Neuron (in vitro differentiated cells): ENCODE measurements around the gene CEACAM5.
"Not testable (repeated sequence)": the region's sequence is repeated elsewhere in the genome, so short reads cannot be mapped to it uniquely, and the experiment has no call there.

ENCODE experiments used
- H2AFZ ChIP-seq: one replicate; pipeline ENCODE4 v1.6.1; 2013; ENCODE audit warnings: low read depth, mild to moderate bottlenecking, inconsistent platforms, low read length, moderate library complexity
- H3K27me3 ChIP-seq: one replicate; pipeline ENCODE4 v1.6.1; 2013; ENCODE audit warnings: low read length; ENCODE audit not compliant: insufficient read depth
- H3K36me3 ChIP-seq: one replicate; pipeline ENCODE4 v1.6.1; 2013; ENCODE audit warnings: low read length; ENCODE audit not compliant: insufficient read depth
- H3K4me1 ChIP-seq: one replicate; pipeline ENCODE4 v1.6.1; 2013; ENCODE audit warnings: low read length; ENCODE audit not compliant: insufficient read depth
- H3K4me3 ChIP-seq: 2 replicates; pipeline ENCODE4 v1.5.1; 2013; ENCODE audit warnings: mild to moderate bottlenecking, low read length, moderate library complexity
- H3K9me3 ChIP-seq: one replicate; pipeline ENCODE4 v1.6.1; 2013; ENCODE audit warnings: low read length

Gene CEACAM5

GRCh38 chr19:41755328-41755913 is 47.0 kb downstream of the CEACAM5 start, which contains the start of gene CEACAM6:
Gene CEACAM6 (plus strand): TSS chr19:41755530. CDS start chr19:41755639, 109 bp downstream.
- Histone ChIP-seq H2AFZ (no peak within 1 kb of the TSS), H3K9me3 (no peaks in the 10 kb centered on the region), H3K36me3 (no peaks in the 10 kb centered on the region), H3K4me3 (no peak within 1 kb of the TSS), H3K4me1 (no peaks in the 10 kb centered on the region), H3K27me3 (peaks cover 21% of the 10 kb centered on the region)

- Histone ChIP-seq H3K4me3 (no peak overlapping the region), H3K27me3 (peaks cover 11% of the 10 kb centered on the region), H3K9me3 (no peaks in the 10 kb centered on the region), H2AFZ (no peak overlapping the region), H3K36me3 (no peaks in the 10 kb centered on the region), H3K4me1 (no peaks in the 10 kb centered on the region)
These were observed 50.4 kb downstream of the CEACAM5 start for GRCh38 chr19:41758846-41759245.

DNA sequence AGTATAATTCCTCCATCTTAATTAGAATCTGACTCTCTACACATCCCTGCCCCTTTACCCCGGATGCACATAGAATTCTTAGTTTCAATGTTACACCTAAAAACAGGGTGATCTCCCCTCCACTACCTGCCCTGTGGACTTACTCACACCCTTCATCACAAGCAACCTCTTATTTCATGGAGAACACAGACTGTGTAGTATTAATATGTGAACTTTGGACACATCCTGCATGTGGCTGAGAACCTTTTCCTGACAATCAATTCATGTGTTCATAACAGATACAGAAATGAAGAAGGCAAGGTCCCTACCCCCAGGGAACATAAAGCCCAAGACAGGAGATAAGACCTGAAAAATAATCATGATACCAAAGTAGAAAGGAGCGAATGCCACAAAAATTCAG is 58.7 kb downstream of the CEACAM5 start:
- no peaks in the 10 kb centered on the region for H3K36me3 ChIP-seq
- no peaks in the 10 kb centered on the region for H3K4me1 ChIP-seq
- H3K9me3 ChIP-seq: no peaks in the 10 kb centered on the region
- peaks cover 13% of the 10 kb centered on the region for H3K27me3 ChIP-seq
- no peak overlapping the region for H2AFZ ChIP-seq
- no peak overlapping the region for H3K4me3 ChIP-seq

GRCh38 chr19:41768105-41768504 is 59.7 kb downstream of the CEACAM5 start:
- H2AFZ ChIP-seq, H3K36me3 ChIP-seq, H3K4me1 ChIP-seq, H3K9me3 ChIP-seq, H3K4me3 ChIP-seq: not testable (repeated sequence)
- peaks cover 15% of the 10 kb centered on the region for H3K27me3 ChIP-seq

GRCh38 chr19:41769608-41770007 is 61.2 kb downstream of the CEACAM5 start:
- no peaks in the 10 kb centered on the region for H3K36me3 ChIP-seq
- H3K27me3 ChIP-seq: peaks cover 15% of the 10 kb centered on the region
- H2AFZ ChIP-seq: no peak overlapping the region
- no peaks in the 10 kb centered on the region for H3K9me3 ChIP-seq
- no peaks in the 10 kb centered on the region for H3K4me1 ChIP-seq
- no peak overlapping the region for H3K4me3 ChIP-seq

DNA sequence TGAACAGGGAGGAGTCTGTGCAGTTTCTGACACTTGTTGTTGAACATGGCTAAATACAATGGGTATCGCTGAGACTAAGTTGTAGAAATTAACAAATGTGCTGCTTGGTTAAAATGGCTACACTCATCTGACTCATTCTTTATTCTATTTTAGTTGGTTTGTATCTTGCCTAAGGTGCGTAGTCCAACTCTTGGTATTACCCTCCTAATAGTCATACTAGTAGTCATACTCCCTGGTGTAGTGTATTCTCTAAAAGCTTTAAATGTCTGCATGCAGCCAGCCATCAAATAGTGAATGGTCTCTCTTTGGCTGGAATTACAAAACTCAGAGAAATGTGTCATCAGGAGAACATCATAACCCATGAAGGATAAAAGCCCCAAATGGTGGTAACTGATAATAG is 63.0 kb downstream of the CEACAM5 start:
- no peak overlapping the region for H3K4me3 ChIP-seq
- peaks cover 15% of the 10 kb centered on the region for H3K27me3 ChIP-seq
- no peaks in the 10 kb centered on the region for H3K4me1 ChIP-seq
- no peaks in the 10 kb centered on the region for H3K9me3 ChIP-seq
- H3K36me3 ChIP-seq: no peaks in the 10 kb centered on the region
- H2AFZ ChIP-seq: no peak overlapping the region

DNA sequence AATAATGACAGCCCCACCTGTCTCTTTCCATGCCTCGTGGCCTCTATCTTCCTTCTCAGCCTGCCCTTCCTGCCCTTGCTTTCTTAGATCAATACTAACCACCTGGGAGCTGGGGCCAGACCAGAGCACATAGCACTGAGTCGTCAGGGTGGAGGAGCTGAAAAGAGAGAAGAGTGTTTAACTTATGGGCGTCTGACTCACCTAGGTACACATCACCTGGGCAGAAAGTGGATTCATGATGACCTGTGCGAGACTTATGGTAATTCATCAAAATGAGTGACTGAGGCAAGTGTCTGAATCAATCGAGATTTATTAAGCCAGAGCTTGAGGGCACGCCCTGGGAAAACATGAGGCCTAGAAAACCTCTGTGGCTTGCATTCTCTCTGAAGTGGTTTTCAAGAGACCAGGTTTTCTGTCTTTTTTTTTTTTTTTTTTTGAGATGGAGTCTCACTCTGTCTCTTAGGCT is 66.1 kb downstream of the CEACAM5 start:
- no peaks in the 10 kb centered on the region for H3K9me3 ChIP-seq
- H2AFZ ChIP-seq: no peak overlapping the region
- H3K27me3 ChIP-seq: peaks cover 19% of the 10 kb centered on the region
- no peaks in the 10 kb centered on the region for H3K4me1 ChIP-seq
- no peak overlapping the region for H3K4me3 ChIP-seq
- H3K36me3 ChIP-seq: no peaks in the 10 kb centered on the region

DNA sequence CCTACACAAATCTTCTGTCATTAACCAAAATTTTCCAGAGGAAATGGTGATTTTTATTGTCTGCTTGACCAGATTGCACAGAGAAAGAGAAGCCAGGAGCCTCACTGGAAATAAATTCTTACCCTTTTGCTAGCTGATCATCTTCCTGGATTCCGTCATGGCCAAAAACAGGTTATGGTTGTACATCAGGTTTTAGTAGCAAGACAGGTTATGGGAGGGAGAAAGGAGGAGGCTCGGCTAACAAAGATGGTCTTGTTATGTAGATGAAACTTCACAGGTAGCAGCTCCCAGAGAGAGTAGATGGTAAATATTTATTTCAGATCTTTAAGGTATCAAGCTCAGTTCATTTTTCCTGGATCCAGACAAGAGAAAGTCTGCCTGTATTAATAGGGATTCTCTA is 68.3 kb downstream of the CEACAM5 start:
- Histone ChIP-seq H3K36me3 (no peaks in the 10 kb centered on the region), H3K4me3 (no peak overlapping the region), H2AFZ (no peak overlapping the region), H3K9me3 (no peaks in the 10 kb centered on the region), H3K4me1 (no peaks in the 10 kb centered on the region), H3K27me3 (peaks cover 16% of the 10 kb centered on the region)
